ENCODE measurements around the gene TBCD.

Gene TBCD

GRCh38 chr17:82859431-82860403, 107.9 kb downstream of the TBCD start:
- peak; percentile 70 for DNase-seq

GRCh38 chr17:82860606-82861392, 108.9 kb downstream of the TBCD start:
- DNase-seq = no peak

- no peak for DNase-seq
These were observed 109.5 kb downstream of the TBCD start for GRCh38 chr17:82861393-82861775.

GRCh38 chr17:82862191-82862590, 110.3 kb downstream of the TBCD start:
- DNase-seq = no peak

GRCh38 chr17:82862737-82863382, 111.0 kb downstream of the TBCD start:
- DNase-seq = no peak

GRCh38 chr17:82863383-82863940, 111.6 kb downstream of the TBCD start:
- DNase-seq = no peak

GRCh38 chr17:82863941-82864712, 112.3 kb downstream of the TBCD start:
- DNase-seq = peak; percentile 83

- DNase-seq = no peak
These were observed 112.9 kb downstream of the TBCD start for GRCh38 chr17:82864713-82865248.

GRCh38 chr17:82865274-82865673, 113.4 kb downstream of the TBCD start:
- DNase-seq = no peak

- no peak for DNase-seq
These were observed 114.0 kb downstream of the TBCD start for GRCh38 chr17:82865774-82866395.

GRCh38 chr17:82866590-82867191, 114.8 kb downstream of the TBCD start:
- DNase-seq = no peak

- no peak for DNase-seq
These were observed 116.0 kb downstream of the TBCD start for GRCh38 chr17:82867763-82868325.

GRCh38 chr17:82868715-82869131, 116.9 kb downstream of the TBCD start:
- DNase-seq = no peak

GRCh38 chr17:82869536-82869935, 117.7 kb downstream of the TBCD start:
- no peak for DNase-seq

- no peak for DNase-seq
These were observed 118.2 kb downstream of the TBCD start for GRCh38 chr17:82870091-82870491.

- DNase-seq = no peak
These were observed 118.7 kb downstream of the TBCD start for GRCh38 chr17:82870541-82870940.

- DNase-seq = no peak
These were observed 119.4 kb downstream of the TBCD start for GRCh38 chr17:82871056-82871775.

- DNase-seq = no peak
These were observed 120.1 kb downstream of the TBCD start for GRCh38 chr17:82871776-82872561.
